Tibial artery (tissue), 4 donors: Measurements from ENCODE around the gene PARD6B.
"Not testable (repeated sequence)": the region's sequence is repeated elsewhere in the genome, so short reads cannot be mapped to it uniquely, and the experiment has no call there.

Experiments used
- DNase-seq, 2 donors: peaks; one replicate each; pipeline ENCODE4 v3.0.0-alpha.2; 2019
- H3K27ac ChIP-seq, 2 donors: fragments of 200-600 bp; sonication (generic) in 1 of 2; 1 replicate in 1 of 2; 2 replicates in 1 of 2; pipeline ENCODE4 v1.5.1; 2018 to 2019; ENCODE audit warnings: mild to moderate bottlenecking in 1 of 2
- H3K27me3 ChIP-seq, 2 donors: fragments of 200-600 bp; sonication (generic) in 1 of 2; one replicate each; pipeline versions ENCODE4 v1.5.1 to v1.6.0; 2016 to 2019
- H3K36me3 ChIP-seq, 3 donors: fragments of 200-600 bp; sonication (generic) in 2 of 3; one replicate each; pipeline ENCODE4 v1.5.1; 2016 to 2019; ENCODE audit warnings: mild to moderate bottlenecking in 2 of 3
- H3K4me1 ChIP-seq, 4 donors: fragments of 200-600 bp; sonication (generic) in 2 of 4; 1 replicate in 3 of 4; 2 replicates in 1 of 4; pipeline ENCODE4 v1.5.1; 2016 to 2019
- H3K4me3 ChIP-seq, 2 donors: fragments of 200-600 bp; sonication (generic) in 1 of 2; 1 replicate in 1 of 2; 2 replicates in 1 of 2; pipeline ENCODE4 v1.5.1; 2018 to 2019; ENCODE audit warnings: mild to moderate bottlenecking in 2 of 2
- H3K9me3 ChIP-seq, 3 donors: fragments of 200-600 bp; sonication (generic) in 1 of 3; one replicate each; pipeline ENCODE4 v1.5.1; 2016 to 2019
- CTCF ChIP-seq, 2 experiments: fragments of 200-600 bp in 1 of 2; fragments of 450-650 bp in 1 of 2; IDR thresholded peaks; one replicate each; pipeline ENCODE4 v1.5.1; 2017 to 2019; ENCODE audit warnings: antibody characterized with exemption in 2 of 2, mild to moderate bottlenecking in 1 of 2, moderate library complexity in 1 of 2
- intact Hi-C: fragments of 100-400 bp; cut with DNase I; formaldehyde crosslinking; loops from one replicate; pipeline ENCODE4 v1.15.0; 2023; ENCODE audit warnings: low total_unique reads

PARD6B gene

GRCh38 chr20:50799890-50800550 lies 68.6 kb downstream of the PARD6B start:
- Histone ChIP-seq H3K27me3 (no peaks in the 10 kb centered on the region), H3K9me3 (no peaks in the 10 kb centered on the region), H3K4me1 (peaks cover 0 to 6% (median 6%) of the 10 kb centered on the region in 4 donors), H3K36me3 (no peaks in the 10 kb centered on the region), H3K27ac (no peak overlapping the region), H3K4me3 (no peak overlapping the region)
- DNase-seq = no peak
- TF ChIP-seq CTCF (IDR thresholded peaks at IDR 0.05) = no peak
- intact Hi-C loops = no loop called here

- H3K36me3 ChIP-seq, DNase-seq, H3K27ac ChIP-seq, intact Hi-C loops, H3K4me3 ChIP-seq, H3K9me3 ChIP-seq, H3K4me1 ChIP-seq, H3K27me3 ChIP-seq: not testable (repeated sequence)
Measured at GRCh38 chr20:50800986-50801746, 69.8 kb downstream of the PARD6B start.

DNA sequence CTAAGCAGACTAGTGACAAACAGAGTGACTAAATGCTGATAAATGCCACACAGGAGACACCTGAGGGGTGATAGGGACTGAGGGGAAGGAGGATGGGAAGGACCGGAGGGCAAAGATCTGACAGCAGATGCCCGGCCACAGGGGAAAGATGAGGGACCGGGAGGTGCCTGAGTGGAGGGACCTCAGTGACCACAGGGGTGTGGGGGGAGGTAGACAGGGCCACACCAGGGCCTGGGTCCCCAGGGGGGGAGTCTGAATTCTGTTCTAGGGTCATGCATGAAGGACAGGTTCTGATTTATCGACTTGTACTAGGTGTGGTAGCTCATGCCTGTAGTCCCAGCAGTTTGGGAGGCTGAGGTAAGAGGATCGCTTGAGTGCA lies 70.4 kb downstream of the PARD6B start:
- H3K27me3 ChIP-seq = no peaks in the 10 kb centered on the region
- intact Hi-C loops = no loop called here
- no peak overlapping the region for H3K27ac ChIP-seq
- H3K4me1 ChIP-seq = no peaks in the 10 kb centered on the region
- TF ChIP-seq CTCF (IDR thresholded peaks at IDR 0.05) = no peak
- no peak for DNase-seq
- no peaks in the 10 kb centered on the region for H3K9me3 ChIP-seq
- H3K4me3 ChIP-seq = no peak overlapping the region
- no peaks in the 10 kb centered on the region for H3K36me3 ChIP-seq

DNA sequence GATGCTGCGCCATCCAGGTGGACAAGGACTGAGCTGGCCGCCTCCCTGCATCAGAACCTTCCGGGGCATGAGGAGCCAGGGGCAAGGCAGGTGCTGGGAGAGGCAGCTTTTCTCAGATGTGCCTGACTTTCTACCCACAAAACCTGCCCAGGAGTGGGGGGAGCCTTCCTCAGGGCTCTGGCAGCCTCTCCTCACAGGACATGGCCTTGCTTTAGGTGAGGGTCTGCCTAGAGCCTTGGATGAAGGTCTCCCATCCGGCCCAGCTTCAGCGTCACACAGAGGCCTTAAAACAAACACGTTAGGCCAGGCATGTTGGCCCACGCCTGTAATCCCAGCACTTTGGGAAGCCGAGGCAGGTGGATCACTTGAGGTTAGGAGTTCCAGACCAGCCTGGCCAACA lies 70.9 kb downstream of the PARD6B start:
- no peak for TF ChIP-seq CTCF (IDR thresholded peaks at IDR 0.05)
- intact Hi-C loops = no loop called here
- no peak for DNase-seq
- no peak overlapping the region for H3K27ac ChIP-seq
- no peaks in the 10 kb centered on the region for H3K36me3 ChIP-seq
- no peaks in the 10 kb centered on the region for H3K27me3 ChIP-seq
- no peak overlapping the region for H3K4me3 ChIP-seq
- H3K9me3 ChIP-seq = no peaks in the 10 kb centered on the region
- H3K4me1 ChIP-seq = no peaks in the 10 kb centered on the region

GRCh38 chr20:50804437-50805348 lies 73.3 kb downstream of the PARD6B start:
- DNase-seq = no peak
- Histone ChIP-seq H3K36me3 (no peaks in the 10 kb centered on the region), H3K4me3 (no peak overlapping the region), H3K4me1 (no peaks in the 10 kb centered on the region), H3K27ac (no peak overlapping the region), H3K27me3 (no peaks in the 10 kb centered on the region), H3K9me3 (no peaks in the 10 kb centered on the region)
- intact Hi-C loops = no loop called here
- TF ChIP-seq CTCF (IDR thresholded peaks at IDR 0.05) = no peak

DNA sequence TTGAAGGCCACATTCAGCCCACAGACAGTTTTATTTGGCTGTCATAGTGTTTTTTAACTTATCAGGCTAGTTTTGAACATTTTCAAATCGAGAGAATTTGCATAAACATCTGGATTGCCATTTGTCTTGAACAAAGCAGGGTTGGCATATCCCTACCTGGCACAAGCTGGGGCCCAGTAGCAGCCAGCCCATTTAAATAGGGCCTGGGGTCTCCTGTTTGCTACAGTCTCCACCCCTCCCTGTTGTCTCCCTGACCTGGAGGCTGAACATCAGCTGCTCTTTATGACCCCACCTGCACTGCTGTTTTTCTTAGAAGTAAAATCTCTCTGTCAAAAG lies 73.9 kb downstream of the PARD6B start:
- H3K4me3 ChIP-seq = no peak overlapping the region
- no peak overlapping the region for H3K27ac ChIP-seq
- intact Hi-C loops = no loop called here
- H3K4me1 ChIP-seq = no peaks in the 10 kb centered on the region
- H3K36me3 ChIP-seq = no peaks in the 10 kb centered on the region
- H3K27me3 ChIP-seq = no peaks in the 10 kb centered on the region
- DNase-seq = no peak
- no peak for TF ChIP-seq CTCF (IDR thresholded peaks at IDR 0.05)
- H3K9me3 ChIP-seq = no peaks in the 10 kb centered on the region
